Activated T-cell treated with anti-CD3 and anti-CD28 coated beads, Interleukin-2, amount 50 U/mL, for 72 hours (primary cell): ENCODE measurements around the gene RARS1. TPM values are rescaled to one million over a fixed set of nuclear protein-coding genes. Genes with fewer than 3 reads are reported as not detected.

Experiments
- ATAC-seq, 2 donors: fragments of 150-1000 bp; cut with Tn5 transposase; replicated peaks in 1 of 2; 2 replicates each; pipeline ENCODE4 v1.10.0; 2021; ENCODE audit warnings: moderate library complexity in 2 of 2, mild to moderate bottlenecking in 1 of 2
- DNase-seq, 2 donors: peaks; one replicate each; pipeline ENCODE4 v3.0.0; 2021 to 2022; ENCODE audit warnings: mixed read lengths in 1 of 2
- H3K27ac Mint-ChIP-seq: one replicate; pipeline ENCODE4 v1.8.0; 2022; ENCODE audit warnings: mild to moderate bottlenecking, moderate library complexity, mixed read lengths
- H3K27me3 Mint-ChIP-seq: one replicate; pipeline ENCODE4 v1.8.0; 2022; ENCODE audit warnings: low read depth, mixed read lengths
- H3K36me3 Mint-ChIP-seq, 2 donors: one replicate each; pipeline ENCODE4 v1.8.0; 2022; ENCODE audit warnings: mixed read lengths in 2 of 2, mild to moderate bottlenecking in 1 of 2; ENCODE audit not compliant: insufficient read depth in 2 of 2
- H3K4me1 Mint-ChIP-seq: one replicate; pipeline ENCODE4 v1.8.0; 2022; ENCODE audit warnings: low read depth, mixed read lengths
- H3K4me3 Mint-ChIP-seq, 2 donors: one replicate each; pipeline ENCODE4 v1.8.0; 2022; ENCODE audit warnings: mild to moderate bottlenecking in 2 of 2, mixed read lengths in 2 of 2, moderate library complexity in 2 of 2
- H3K9me3 Mint-ChIP-seq, 2 donors: one replicate each; pipeline ENCODE4 v1.8.0; 2022; ENCODE audit warnings: mixed read lengths in 2 of 2
- total RNA-seq, 2 donors: library from RNA; stranded (reverse); gene quantifications; one replicate each; pipeline ENCODE4 v1.2.3, GENCODE V29; 2022

RARS1 gene
- total RNA-seq, 2 donors from 2014 or later = 81.1 to 93.0 TPM

DNA sequence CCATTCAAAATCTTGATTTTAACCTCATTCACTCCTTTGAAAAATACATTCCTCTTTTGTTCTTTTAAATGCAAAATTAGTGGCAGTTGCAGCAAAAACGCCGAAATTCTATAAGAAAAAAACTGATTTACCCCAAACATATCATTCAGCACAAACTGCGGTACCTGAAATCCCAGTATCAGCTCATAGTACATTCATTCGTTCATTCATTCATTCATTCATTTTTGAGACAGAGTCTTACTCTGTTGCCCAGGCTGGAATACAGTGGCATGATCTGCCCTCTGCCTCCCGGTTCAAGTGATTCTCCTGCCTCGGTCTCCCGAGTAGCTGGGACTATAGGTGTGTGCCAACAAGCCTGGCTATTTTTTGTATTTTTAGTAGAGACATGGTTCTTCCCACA, 63.3 kb downstream of the RARS1 start:
- no peaks in the 10 kb centered on the region for H3K27me3 Mint-ChIP-seq
- no peak for DNase-seq
- H3K9me3 Mint-ChIP-seq = peaks cover 2% of the 10 kb centered on the region in 2 donors
- H3K27ac Mint-ChIP-seq = no peak overlapping the region
- no peaks in the 10 kb centered on the region for H3K4me1 Mint-ChIP-seq
- peaks cover 10 to 24% of the 10 kb centered on the region in 2 donors for H3K36me3 Mint-ChIP-seq
- ATAC-seq = no peak
- no peak overlapping the region for H3K4me3 Mint-ChIP-seq

DNA sequence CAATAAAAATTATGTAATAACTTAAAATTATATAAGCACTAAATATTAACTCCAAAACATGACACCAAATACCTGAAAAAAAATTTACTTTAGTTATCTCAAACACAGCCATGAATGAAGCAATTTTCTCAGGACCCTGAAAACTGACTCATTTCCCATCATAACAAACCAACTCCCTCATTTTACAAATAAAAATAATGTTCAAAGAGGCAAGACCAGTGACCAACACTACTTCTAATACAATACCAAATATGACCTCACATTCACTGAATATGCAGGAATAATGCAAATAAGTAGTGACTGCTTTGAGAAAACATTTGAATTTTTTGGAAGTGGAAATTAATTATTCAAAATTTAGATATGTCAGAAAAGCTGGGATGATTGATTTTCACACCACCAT, 64.4 kb downstream of the RARS1 start:
- ATAC-seq = no peak
- no peak overlapping the region for H3K27ac Mint-ChIP-seq
- no peaks in the 10 kb centered on the region for H3K4me1 Mint-ChIP-seq
- H3K36me3 Mint-ChIP-seq = peaks cover 10 to 24% of the 10 kb centered on the region in 2 donors
- peaks cover 2% of the 10 kb centered on the region in 2 donors for H3K9me3 Mint-ChIP-seq
- no peak overlapping the region for H3K4me3 Mint-ChIP-seq
- no peak for DNase-seq
- no peaks in the 10 kb centered on the region for H3K27me3 Mint-ChIP-seq

DNA sequence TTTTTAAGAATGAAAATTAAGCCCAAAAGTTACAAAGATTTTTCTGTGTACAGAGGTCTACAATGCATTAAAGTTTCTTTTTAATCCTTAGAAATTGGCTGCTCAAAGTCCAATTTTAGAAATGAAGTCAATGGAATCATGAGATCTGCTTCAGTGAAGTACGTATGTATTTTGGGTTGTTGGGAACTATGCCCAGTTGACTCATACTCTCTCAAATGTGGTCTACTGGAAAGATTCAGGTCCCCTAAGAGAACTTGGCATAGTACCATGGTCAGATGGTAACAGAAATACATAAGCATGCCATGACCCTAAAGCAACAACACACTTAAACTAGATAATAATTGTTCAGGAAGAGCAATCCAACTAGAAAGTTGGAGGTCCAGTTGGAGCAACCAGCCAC, 65.9 kb downstream of the RARS1 start:
- H3K4me3 Mint-ChIP-seq = no peak overlapping the region
- H3K27ac Mint-ChIP-seq = no peak overlapping the region
- DNase-seq = no peak
- H3K4me1 Mint-ChIP-seq = no peaks in the 10 kb centered on the region
- peaks cover 10 to 37% of the 10 kb centered on the region in 2 donors for H3K36me3 Mint-ChIP-seq
- no peak for ATAC-seq
- no peaks in the 10 kb centered on the region for H3K27me3 Mint-ChIP-seq
- H3K9me3 Mint-ChIP-seq = peaks cover 2% of the 10 kb centered on the region in 2 donors

DNA sequence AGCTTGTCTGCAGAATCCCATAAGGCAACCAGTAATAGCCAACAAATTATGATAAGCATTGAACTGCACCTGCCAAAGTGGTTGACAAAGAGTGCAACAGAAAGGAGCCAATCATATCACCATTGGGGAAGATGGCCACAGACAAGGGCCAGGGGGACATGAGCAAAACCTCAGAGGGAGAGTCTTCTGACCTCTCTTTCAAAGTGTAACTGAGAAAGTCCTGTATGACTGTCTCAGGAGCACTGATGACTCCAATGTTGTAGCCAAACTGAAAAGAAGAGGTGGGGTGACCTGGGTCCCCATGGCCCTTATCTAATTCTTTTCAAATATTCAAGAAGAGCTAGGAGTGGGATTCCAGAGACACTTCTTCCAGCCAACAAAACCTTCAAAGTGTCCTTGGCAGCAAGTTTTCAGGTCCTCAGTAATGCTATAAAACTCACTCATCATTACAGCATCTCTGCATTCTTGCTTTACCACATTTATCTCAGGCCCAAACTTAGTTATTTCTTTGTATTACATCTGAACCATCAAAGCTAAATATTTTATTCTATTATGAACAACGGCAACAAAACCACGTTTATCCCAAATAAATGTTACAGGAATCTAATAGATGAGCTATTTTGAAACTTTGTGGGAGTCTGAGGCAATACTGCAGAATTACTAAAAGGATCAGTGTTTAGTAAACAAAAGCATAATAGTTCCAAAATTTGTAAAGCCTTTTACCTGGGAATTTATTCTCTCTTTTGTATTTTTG, 67.3 kb downstream of the RARS1 start:
- Mint-ChIP-seq H3K36me3 (peaks cover 6 to 36% of the 10 kb centered on the region in 2 donors), H3K27ac (no peak overlapping the region), H3K27me3 (no peaks in the 10 kb centered on the region), H3K9me3 (no peaks in the 10 kb centered on the region), H3K4me3 (no peak overlapping the region), H3K4me1 (no peaks in the 10 kb centered on the region)
- no peak for DNase-seq
- ATAC-seq = peak in 1 of 2 donors; percentile 42

DNA sequence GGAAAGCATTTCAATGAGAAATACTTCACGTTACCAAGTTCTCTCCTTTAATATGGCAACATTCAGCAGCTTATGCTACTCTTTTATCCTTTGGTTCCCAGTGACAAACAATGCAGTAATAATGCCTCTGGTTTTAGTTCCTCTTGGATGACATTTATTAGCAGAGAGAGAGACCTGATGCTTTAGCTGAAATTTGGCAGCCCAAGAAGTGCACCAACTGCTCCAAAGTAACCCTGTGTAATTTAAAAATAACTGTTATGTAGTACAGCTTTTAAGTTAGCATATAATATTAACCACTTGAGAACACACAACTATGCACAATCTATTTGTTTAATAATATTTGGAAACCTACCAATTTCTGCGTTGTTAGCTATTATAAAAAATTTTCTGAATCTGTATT, 71.1 kb downstream of the RARS1 start:
- Mint-ChIP-seq H3K9me3 (no peaks in the 10 kb centered on the region), H3K36me3 (peaks cover 9 to 36% of the 10 kb centered on the region in 2 donors), H3K4me1 (no peaks in the 10 kb centered on the region), H3K4me3 (no peak overlapping the region), H3K27ac (no peak overlapping the region), H3K27me3 (no peaks in the 10 kb centered on the region)
- no peak for ATAC-seq
- no peak for DNase-seq

DNA sequence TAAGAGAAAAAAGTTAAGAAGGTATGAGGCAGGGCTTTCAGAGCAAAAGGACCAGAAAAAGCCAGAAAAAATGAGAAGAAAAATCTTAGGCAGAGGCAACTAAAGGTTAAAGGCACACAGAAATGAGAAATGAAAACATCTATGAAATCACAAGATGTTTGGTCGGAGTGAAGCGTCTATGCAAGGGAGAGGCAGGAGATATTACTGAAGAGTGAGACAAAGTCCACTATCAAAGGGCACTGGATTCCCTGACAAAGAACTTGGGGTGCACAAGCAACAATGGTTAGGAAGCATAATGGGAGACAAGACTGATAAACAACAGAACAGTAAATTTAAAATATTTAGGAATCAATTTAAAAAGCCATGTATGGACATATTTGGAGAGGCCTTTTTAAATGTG, 76.0 kb downstream of the RARS1 start:
- H3K4me1 Mint-ChIP-seq = no peaks in the 10 kb centered on the region
- H3K36me3 Mint-ChIP-seq = peaks cover 4 to 18% of the 10 kb centered on the region in 2 donors
- ATAC-seq (no peak), DNase-seq (no peak)
- H3K27ac Mint-ChIP-seq = no peak overlapping the region
- H3K4me3 Mint-ChIP-seq = no peak overlapping the region
- no peaks in the 10 kb centered on the region for H3K9me3 Mint-ChIP-seq
- no peaks in the 10 kb centered on the region for H3K27me3 Mint-ChIP-seq

DNA sequence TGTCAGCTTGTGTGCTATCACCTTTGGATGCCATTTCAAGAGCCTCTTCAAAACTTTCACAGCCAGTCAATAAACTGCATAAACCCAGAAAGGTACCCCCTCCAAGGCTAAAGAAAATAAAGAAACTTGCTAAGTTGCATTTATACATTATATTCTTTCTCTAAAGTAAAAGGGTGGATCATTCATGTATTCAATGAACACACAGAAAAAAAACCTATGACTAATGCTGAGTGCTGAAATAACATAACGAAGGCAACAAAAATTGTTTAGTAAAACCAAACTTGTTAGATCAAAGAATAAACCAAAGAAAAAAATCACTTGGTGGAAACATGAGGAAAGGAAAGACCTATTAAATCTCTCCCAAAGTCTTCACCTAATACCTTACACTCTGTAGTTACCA, 77.7 kb downstream of the RARS1 start:
- Mint-ChIP-seq H3K4me3 (no peak overlapping the region), H3K36me3 (peaks cover 6 to 19% of the 10 kb centered on the region in 2 donors), H3K4me1 (no peaks in the 10 kb centered on the region), H3K9me3 (no peaks in the 10 kb centered on the region), H3K27me3 (no peaks in the 10 kb centered on the region), H3K27ac (no peak overlapping the region)
- ATAC-seq (no peak), DNase-seq (no peak)

DNA sequence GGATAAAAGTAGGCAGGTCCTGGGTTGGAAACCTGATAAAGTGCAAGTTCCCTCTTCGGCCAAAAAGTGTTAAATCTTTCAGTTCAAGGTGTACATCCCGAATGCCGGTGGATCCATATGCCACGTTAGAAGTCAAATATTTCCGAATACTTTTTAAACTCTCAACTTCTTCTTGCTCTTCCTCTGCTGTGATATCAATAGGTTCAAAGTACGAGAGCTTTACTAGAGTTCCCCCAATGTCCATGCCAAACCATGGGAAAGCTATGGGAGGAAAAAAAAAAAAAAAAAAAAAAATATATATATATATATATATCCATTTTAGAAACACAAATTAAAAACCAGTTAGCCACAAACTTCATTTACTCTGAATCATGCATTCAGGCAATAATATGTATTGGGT, 82.5 kb downstream of the RARS1 start:
- no peak for ATAC-seq
- no peak overlapping the region for H3K27ac Mint-ChIP-seq

More for the DNA sequence above, 82.5 kb downstream of the RARS1 start:
- no peaks in the 10 kb centered on the region for H3K27me3 Mint-ChIP-seq
- H3K4me3 Mint-ChIP-seq = no peak overlapping the region
- peaks cover 2 to 8% of the 10 kb centered on the region in 2 donors for H3K36me3 Mint-ChIP-seq
- no peaks in the 10 kb centered on the region for H3K9me3 Mint-ChIP-seq
- DNase-seq = no peak
- no peaks in the 10 kb centered on the region for H3K4me1 Mint-ChIP-seq

Other genes starting within 250 kb of the RARS1 start
- under 1 TPM in 1 of 2 donors, not detected in 1; 0.35 TPM for gene WWC1, start 194.8 kb upstream of the RARS1 start, total RNA-seq
- 1 to 10 TPM in 1 of 2 donors, under 1 TPM in 1; 0.37 to 1.6 TPM for gene FBLL1, start 42.8 kb downstream of the RARS1 start, total RNA-seq
- 10 to 100 TPM; 48.6 to 52.3 TPM for gene PANK3, start 92.9 kb downstream of the RARS1 start, total RNA-seq